Body of pancreas (tissue), 4 donors: ENCODE measurements around the gene PSMD4.

ENCODE experiments used
- CTCF ChIP-seq, 7 experiments: fragments of 450-650 bp in 4 of 7; fragments of 200-600 bp in 3 of 7; sonication (generic) in 3 of 7; IDR thresholded peaks; one replicate each; pipeline ENCODE4 v1.5.1; 2016 to 2019; ENCODE audit warnings: antibody characterized with exemption in 7 of 7
- POLR2A ChIP-seq, 3 donors: fragments of 450-650 bp; IDR thresholded peaks; one replicate each; pipeline ENCODE4 v1.6.1; 2016; ENCODE audit warnings: antibody characterized with exemption in 3 of 3, mild to moderate bottlenecking in 2 of 3

GRCh38 chr1:151287341-151287699 is 32.8 kb downstream of the PSMD4 start:
- no peak for TF ChIP-seq POLR2A (IDR thresholded peaks at IDR 0.05)
- TF ChIP-seq CTCF (IDR thresholded peaks at IDR 0.05) = no peak
